Measurements from ENCODE around the gene LPCAT1.

DNA sequence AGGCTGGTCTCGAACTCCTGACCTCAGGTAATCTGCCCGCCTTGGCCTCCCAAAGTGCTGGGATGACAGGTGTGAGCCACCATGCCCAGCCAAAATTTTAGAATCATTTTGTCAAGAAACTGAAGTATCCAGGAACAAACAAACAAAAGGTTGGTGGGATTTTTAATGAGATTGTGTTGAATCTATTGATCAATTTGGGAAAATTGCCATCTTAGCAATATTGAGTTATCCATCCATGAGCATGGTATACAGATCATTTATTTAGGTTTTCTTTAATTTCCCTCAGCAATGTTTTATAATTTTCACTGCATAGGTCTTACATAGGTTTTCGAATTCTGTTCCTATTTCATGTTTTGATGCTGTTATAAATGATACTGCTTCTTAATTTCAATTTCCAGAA is 5.7 kb upstream of the LPCAT1 start:
- TF ChIP-seq CTCF (IDR thresholded peaks at IDR 0.05; ENCODE audit: poor library complexity) = no peak
- no peak for TF ChIP-seq EZH2 (IDR thresholded peaks at IDR 0.05; ENCODE audit: borderline replicate concordance)
- no peak for TF ChIP-seq EZH2phosphoT487 (IDR thresholded peaks at IDR 0.05; ENCODE audit: low read depth, severe bottlenecking, unreplicated experiment)
